GM18517 (cell line): Measurements from ENCODE around the gene SPATA31D3.
"Not testable (repeated sequence)": the region's sequence is repeated elsewhere in the genome, so short reads cannot be mapped to it uniquely, and the experiment has no call there.

Experiments
- ATAC-seq: cut with Tn5 transposase; IDR thresholded peaks from one replicate; pipeline ENCODE4 v1.9.1; 2021; ENCODE audit warnings: mild to moderate bottlenecking, moderate library complexity; ENCODE audit not compliant: unreplicated experiment

Gene SPATA31D3

DNA sequence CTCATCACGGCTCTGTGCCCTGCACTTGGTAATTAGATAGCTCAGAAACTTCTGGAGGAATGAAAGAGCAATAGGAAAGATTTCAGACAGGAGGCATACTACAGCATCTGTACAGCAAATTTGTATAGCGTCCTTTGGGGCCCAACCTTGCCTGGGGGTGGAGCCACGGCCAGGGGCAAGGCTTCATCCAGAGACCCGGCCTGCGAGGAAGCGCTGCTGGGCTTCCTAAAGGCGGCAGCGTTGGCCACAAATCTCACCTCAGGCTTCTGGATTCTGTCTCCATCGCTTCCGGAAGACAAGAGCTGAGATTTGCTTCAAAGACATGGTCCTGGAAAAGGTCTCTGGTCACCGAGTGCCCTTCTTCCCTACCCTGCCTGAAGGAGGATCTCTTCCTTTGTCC is 33.1 kb downstream of the SPATA31D3 start:
- ATAC-seq, result no peak

DNA sequence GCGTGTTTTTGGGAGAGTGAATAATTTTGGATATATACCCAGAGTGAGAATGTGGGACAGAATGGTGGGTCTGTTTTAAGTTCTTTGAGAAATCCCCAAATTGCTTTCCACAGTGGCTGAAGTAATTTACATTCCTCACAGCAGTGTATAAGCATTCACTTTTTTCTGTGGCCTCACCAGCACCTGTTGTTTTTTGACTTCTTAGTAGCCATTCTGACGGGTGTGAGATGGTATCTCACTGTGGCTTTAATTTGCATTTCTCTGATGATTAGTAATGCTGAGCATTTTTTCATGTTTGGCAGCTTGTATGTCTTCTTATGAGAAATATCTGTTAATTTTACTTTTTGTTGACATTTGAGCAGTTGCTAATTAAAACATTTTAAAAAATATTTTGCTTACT is 35.9 kb downstream of the SPATA31D3 start:
- ATAC-seq, result peak; percentile 65

DNA sequence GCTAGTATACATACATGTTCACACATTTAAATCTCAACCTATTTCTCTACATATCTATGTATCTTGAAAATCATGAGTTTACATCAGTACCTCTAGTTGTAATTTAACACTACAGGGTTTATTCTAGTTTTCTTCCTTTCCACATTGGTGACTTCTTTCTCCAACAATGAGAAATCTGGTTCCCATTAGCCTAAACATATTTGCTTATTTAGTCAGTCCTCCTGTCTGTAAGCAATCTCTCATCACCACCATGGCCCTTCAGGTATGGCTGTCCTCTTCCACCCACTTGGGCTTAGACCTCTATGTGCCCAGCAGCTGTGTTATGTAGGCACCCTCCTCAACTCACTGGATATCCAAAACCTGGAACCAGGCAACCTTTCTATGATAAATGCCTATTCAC is 37.3 kb downstream of the SPATA31D3 start:
- ATAC-seq, result no peak

DNA sequence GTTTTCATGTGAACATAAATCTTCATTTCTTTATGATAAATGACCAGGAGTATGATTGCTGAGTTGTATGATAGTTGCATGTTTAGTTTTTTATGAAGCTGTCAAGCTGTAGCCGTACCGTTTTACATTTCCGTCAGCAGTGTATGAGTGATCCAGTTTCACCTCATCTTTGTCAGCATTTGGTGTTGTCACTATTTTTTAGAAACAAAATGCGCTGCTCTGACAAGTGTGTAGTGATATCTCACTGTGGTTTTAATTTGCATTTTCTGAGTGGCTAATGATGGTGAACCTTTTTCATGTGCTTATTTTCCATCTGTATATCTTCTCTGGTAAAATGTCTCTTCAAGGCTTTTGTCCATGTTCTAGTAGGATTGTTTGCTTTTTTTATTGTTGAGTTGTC is 38.6 kb downstream of the SPATA31D3 start:
- no peak for ATAC-seq

DNA sequence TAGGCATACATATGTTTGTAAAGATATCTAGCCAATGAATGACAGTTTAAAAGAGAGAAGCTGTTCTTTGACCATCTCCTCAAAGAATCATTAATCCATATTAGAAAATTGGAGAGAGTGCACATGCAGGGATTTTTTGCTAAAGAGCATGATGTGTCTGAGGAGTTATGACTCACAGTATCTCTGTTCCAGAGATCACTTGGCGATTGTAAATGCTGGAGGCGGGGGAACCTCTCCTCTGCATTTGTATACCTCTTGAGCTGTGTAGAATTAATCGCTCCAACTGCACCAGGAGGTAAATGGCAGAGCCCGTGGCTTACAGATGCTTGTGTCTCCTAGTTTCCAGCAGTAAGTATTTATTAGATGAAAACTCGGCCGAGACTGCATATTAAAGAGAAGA is 41.6 kb downstream of the SPATA31D3 start:
- ATAC-seq, result no peak

DNA sequence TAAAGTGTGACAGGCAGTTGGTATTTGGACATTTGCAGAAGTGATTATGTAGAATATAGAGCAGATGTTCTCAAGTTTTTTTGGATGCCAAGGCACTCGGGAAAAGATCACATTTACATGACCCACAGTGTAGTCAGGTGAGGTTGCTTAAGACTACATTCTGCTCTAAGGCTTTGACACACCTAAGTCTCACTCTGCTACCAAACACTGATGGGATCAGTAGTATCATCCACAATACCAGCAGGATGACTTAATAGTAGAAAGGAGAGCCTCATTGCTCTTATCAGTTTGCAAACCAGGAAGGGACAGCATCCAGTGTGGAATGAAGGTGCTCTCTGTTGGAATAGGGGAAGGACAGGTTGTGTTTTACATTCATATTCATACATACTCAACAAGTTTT is 42.8 kb downstream of the SPATA31D3 start:
- no peak for ATAC-seq

DNA sequence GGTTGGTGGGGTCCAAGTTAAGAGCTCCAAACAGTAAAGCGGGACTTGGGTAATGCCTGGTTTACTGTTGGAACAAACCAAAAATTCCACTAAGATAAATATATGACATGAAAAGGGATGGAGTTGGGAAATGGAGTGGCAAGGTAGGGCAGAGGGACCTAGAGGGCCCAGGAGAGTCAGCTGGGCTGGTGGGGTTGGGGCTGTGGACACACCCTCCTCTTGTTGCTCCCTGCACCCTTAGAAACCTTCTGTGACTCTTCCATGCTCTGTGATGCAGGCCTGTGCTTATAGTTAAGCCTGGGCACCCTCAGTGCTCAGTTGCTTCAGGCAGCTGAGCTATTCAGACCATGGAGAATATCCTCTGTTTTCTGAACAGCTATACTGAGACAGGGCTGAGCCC is 45.2 kb downstream of the SPATA31D3 start, which contains the start of gene SPATA31D1:
Gene SPATA31D1 (plus strand): TSS at position 301 of the 400 bp plus-strand sequence. CDS start 47 bp downstream, at position 348.
- not testable (repeated sequence) for ATAC-seq

DNA sequence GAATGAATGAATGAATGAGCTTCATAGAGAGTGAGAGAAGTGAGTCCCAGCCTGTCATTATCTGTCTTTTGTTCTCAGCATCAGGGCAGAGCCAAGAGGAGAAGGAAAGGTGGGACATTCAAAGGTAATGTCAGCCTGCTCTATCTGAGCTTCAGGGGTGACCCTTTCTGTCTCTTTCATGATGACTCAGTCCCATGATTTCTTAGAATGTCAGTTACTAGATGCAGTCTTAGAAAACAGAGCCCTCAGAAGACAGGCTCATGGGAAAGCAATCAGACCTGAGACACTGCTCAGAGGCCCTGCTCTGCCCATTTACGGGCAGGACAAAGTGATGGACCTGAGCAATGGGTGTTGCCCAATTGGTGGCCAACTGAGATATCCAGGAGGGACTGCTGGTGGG is 46.4 kb downstream of the SPATA31D3 start:
- no peak for ATAC-seq

DNA sequence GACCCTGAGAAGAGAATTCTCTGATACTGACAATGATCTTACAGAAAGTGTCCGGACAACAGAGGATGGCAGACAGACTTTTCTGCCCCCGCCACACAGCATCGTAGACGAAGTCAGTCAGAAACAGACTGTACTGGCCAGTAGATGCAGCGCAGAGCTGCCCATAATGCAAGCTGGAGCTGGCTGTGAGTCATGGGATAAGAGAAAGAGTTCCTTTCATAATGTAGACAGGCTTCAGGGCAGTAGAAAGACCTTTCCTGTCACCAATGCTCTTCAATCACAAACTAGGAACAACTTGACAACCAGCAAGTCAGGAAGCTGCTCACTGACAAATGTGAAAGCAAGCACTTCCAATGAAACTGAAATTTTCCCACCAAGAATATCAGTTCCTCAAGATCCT is 50.4 kb downstream of the SPATA31D3 start:
- ATAC-seq, result no peak
